ENCODE data around the gene GNAQ.

- TF ChIP-seq ZNF431 (CRISPR knock-in tag; IDR thresholded peaks at IDR 0.05; ENCODE audit: borderline replicate concordance, low read depth), result no peak
- no peak for TF ChIP-seq ZNF639 (CRISPR knock-in tag; conservative IDR thresholded peaks at IDR 0.05)
- no peak for TF ChIP-seq PAX8 (CRISPR knock-in tag; IDR thresholded peaks at IDR 0.05; ENCODE audit: borderline replicate concordance)
- TF ChIP-seq FOXK2 (IDR thresholded peaks at IDR 0.05), result no peak
- no peak for TF ChIP-seq ZNF253 (CRISPR knock-in tag; IDR thresholded peaks at IDR 0.05; ENCODE audit: borderline replicate concordance)
- no peak for TF ChIP-seq ADNP (CRISPR knock-in tag; IDR thresholded peaks at IDR 0.05)
- TF ChIP-seq MXD4 (CRISPR knock-in tag; IDR thresholded peaks at IDR 0.05), result no peak
- TF ChIP-seq ZNF274 (CRISPR knock-in tag; IDR thresholded peaks at IDR 0.05), result no peak
- TF ChIP-seq FOSL2 (CRISPR knock-in tag; IDR thresholded peaks at IDR 0.05), result no peak
- no peak for TF ChIP-seq ZFP37 (CRISPR knock-in tag; IDR thresholded peaks at IDR 0.05; ENCODE audit: borderline replicate concordance)
- TF ChIP-seq ZBTB42 (CRISPR knock-in tag; IDR thresholded peaks at IDR 0.05), result no peak
- no peak for TF ChIP-seq CTCF (CRISPR knock-in tag; IDR thresholded peaks at IDR 0.05)
- TF ChIP-seq UBTF (CRISPR knock-in tag; IDR thresholded peaks at IDR 0.05), result no peak
- TF ChIP-seq, protein P1, sequence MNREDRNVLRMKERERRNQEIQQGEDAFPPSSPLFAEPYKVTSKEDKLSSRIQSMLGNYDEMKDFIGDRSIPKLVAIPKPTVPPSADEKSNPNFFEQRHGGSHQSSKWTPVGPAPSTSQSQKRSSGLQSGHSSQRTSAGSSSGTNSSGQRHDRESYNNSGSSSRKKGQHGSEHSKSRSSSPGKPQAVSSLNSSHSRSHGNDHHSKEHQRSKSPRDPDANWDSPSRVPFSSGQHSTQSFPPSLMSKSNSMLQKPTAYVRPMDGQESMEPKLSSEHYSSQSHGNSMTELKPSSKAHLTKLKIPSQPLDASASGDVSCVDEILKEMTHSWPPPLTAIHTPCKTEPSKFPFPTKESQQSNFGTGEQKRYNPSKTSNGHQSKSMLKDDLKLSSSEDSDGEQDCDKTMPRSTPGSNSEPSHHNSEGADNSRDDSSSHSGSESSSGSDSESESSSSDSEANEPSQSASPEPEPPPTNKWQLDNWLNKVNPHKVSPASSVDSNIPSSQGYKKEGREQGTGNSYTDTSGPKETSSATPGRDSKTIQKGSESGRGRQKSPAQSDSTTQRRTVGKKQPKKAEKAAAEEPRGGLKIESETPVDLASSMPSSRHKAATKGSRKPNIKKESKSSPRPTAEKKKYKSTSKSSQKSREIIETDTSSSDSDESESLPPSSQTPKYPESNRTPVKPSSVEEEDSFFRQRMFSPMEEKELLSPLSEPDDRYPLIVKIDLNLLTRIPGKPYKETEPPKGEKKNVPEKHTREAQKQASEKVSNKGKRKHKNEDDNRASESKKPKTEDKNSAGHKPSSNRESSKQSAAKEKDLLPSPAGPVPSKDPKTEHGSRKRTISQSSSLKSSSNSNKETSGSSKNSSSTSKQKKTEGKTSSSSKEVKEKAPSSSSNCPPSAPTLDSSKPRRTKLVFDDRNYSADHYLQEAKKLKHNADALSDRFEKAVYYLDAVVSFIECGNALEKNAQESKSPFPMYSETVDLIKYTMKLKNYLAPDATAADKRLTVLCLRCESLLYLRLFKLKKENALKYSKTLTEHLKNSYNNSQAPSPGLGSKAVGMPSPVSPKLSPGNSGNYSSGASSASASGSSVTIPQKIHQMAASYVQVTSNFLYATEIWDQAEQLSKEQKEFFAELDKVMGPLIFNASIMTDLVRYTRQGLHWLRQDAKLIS (CRISPR knock-in tag; IDR thresholded peaks at IDR 0.05), result no peak
Observed at GRCh38 chr9:77808751-77809081, 222.9 kb downstream of the GNAQ start.

Measured in HepG2 (cell line).